MM.1S (cell line): ENCODE results near the gene MTCP1.

ENCODE experiments used
- CTCF ChIP-seq: fragments of 300-600 bp; sonication (generic); IDR thresholded peaks from 2 replicates; pipeline ENCODE4 v1.5.1; 2016; ENCODE audit warnings: antibody characterized with exemption, low read length, mixed read lengths
- EZH2phosphoT487 ChIP-seq: fragments of 300-600 bp; sonication (generic); IDR thresholded peaks from 2 replicates; pipeline ENCODE4 v1.6.1; 2018; ENCODE audit warnings: antibody characterized with exemption, low read length

- no peak for TF ChIP-seq CTCF
- no peak for TF ChIP-seq EZH2phosphoT487
Measured at GRCh38 chrX:155105919-155106318, 35.0 kb upstream of the MTCP1 start.
